ENCODE results near the gene ATG9B.
"Not testable (repeated sequence)": the region's sequence is repeated elsewhere in the genome, so short reads cannot be mapped to it uniquely, and the experiment has no call there.

ATG9B gene

GRCh38 chr7:151014950-151015349, 9.3 kb downstream of the ATG9B start:
- no peak for DNase-seq

- no peak for DNase-seq
These were observed 10.4 kb downstream of the ATG9B start for GRCh38 chr7:151013733-151014497.

GRCh38 chr7:151013356-151013732, 10.9 kb downstream of the ATG9B start:
- no peak for DNase-seq

- no peak for DNase-seq
These were observed 11.4 kb downstream of the ATG9B start for GRCh38 chr7:151012911-151013347.

- DNase-seq: no peak
These were observed 12.1 kb downstream of the ATG9B start for GRCh38 chr7:151012031-151012692.

- DNase-seq: not testable (repeated sequence)
These were observed 12.7 kb downstream of the ATG9B start for GRCh38 chr7:151011616-151012015.

GRCh38 chr7:151011097-151011409, 13.2 kb downstream of the ATG9B start:
- no peak for DNase-seq

- no peak for DNase-seq
These were observed 13.8 kb downstream of the ATG9B start for GRCh38 chr7:151010307-151011096.

GRCh38 chr7:151010037-151010306, 14.3 kb downstream of the ATG9B start:
- no peak for DNase-seq

- DNase-seq: no peak
These were observed 14.8 kb downstream of the ATG9B start for GRCh38 chr7:151009327-151010036.

GRCh38 chr7:151008511-151009323, 15.6 kb downstream of the ATG9B start:
- DNase-seq: no peak

- DNase-seq: no peak
These were observed 16.2 kb downstream of the ATG9B start for GRCh38 chr7:151008143-151008510.

GRCh38 chr7:151007469-151007898, 16.8 kb downstream of the ATG9B start:
- no peak for DNase-seq

GRCh38 chr7:151006590-151007300, 17.5 kb downstream of the ATG9B start:
- DNase-seq: no peak

GRCh38 chr7:151005566-151005965, 18.7 kb downstream of the ATG9B start:
- no peak for DNase-seq

- DNase-seq: no peak
These were observed 20.7 kb downstream of the ATG9B start for GRCh38 chr7:151003572-151003971.

- no peak for DNase-seq
These were observed 22.7 kb downstream of the ATG9B start for GRCh38 chr7:151001546-151001945.

- no peak for DNase-seq
These were observed 23.3 kb downstream of the ATG9B start for GRCh38 chr7:151000897-151001495.

GRCh38 chr7:150999497-151000230, 24.6 kb downstream of the ATG9B start:
- DNase-seq: no peak

GRCh38 chr7:150999001-150999400, 25.3 kb downstream of the ATG9B start:
- no peak for DNase-seq

- no peak for DNase-seq
These were observed 26.0 kb downstream of the ATG9B start for GRCh38 chr7:150998341-150998740.

Measured in NCI-H1048 (cell line).